Islet precursor cell (in vitro differentiated cells): Measurements from ENCODE around the gene HOXD1.

Source experiments
- DNase-seq: peaks from one replicate; pipeline ENCODE4 v3.0.0-alpha.2; 2018

Gene HOXD1

GRCh38 chr2:176154576-176155252 lies 33.8 kb upstream of the HOXD1 start:
- no peak for DNase-seq

GRCh38 chr2:176155356-176156044 lies 33.0 kb upstream of the HOXD1 start:
- DNase-seq, result no peak

GRCh38 chr2:176156301-176156806 lies 32.1 kb upstream of the HOXD1 start:
- peak; percentile 37 for DNase-seq

GRCh38 chr2:176156807-176157498 lies 31.5 kb upstream of the HOXD1 start, which contains the start of gene HOXD3:
TSS of gene HOXD3 (plus strand) at chr2:176157307. CDS start at chr2:176169115, 11,808 bp downstream.
- DNase-seq, result no peak

- DNase-seq, result peak; percentile 72
Measured at GRCh38 chr2:176157499-176158185, 30.8 kb upstream of the HOXD1 start.

- DNase-seq, result peak; percentile 51
Measured at GRCh38 chr2:176158186-176158591, 30.3 kb upstream of the HOXD1 start.

- peak; percentile 51 for DNase-seq
Measured at GRCh38 chr2:176158855-176159662, 29.4 kb upstream of the HOXD1 start.

GRCh38 chr2:176159663-176160250 lies 28.7 kb upstream of the HOXD1 start:
- peak; percentile 60 for DNase-seq

GRCh38 chr2:176160251-176160985 lies 28.1 kb upstream of the HOXD1 start:
- peak; percentile 52 for DNase-seq

- DNase-seq, result no peak
Measured at GRCh38 chr2:176160986-176161824, 27.3 kb upstream of the HOXD1 start.

GRCh38 chr2:176161825-176162626 lies 26.4 kb upstream of the HOXD1 start:
- peak; percentile 55 for DNase-seq

GRCh38 chr2:176162911-176163671 lies 25.4 kb upstream of the HOXD1 start:
- peak; percentile 47 for DNase-seq

GRCh38 chr2:176163672-176164056 lies 24.8 kb upstream of the HOXD1 start:
- DNase-seq, result no peak

GRCh38 chr2:176164201-176164600 lies 24.3 kb upstream of the HOXD1 start:
- DNase-seq, result no peak

GRCh38 chr2:176164611-176165369 lies 23.7 kb upstream of the HOXD1 start:
- peak; percentile 61 for DNase-seq

GRCh38 chr2:176165370-176166050 lies 23.0 kb upstream of the HOXD1 start:
- peak; percentile 47 for DNase-seq

GRCh38 chr2:176166272-176166671 lies 22.2 kb upstream of the HOXD1 start:
- DNase-seq, result no peak
